ENCODE data around the gene PNPLA1.
A peak's percentile ranks its signal among the peaks of the same experiment; 100 is the strongest.
"Not testable (repeated sequence)": the region's sequence is repeated elsewhere in the genome, so short reads cannot be mapped to it uniquely, and the experiment has no call there.

The PNPLA1 gene

GRCh38 chr6:36319436-36319762 lies 49.5 kb downstream of the PNPLA1 start:
- no peak for DNase-seq

GRCh38 chr6:36319821-36320220 lies 50.0 kb downstream of the PNPLA1 start:
- DNase-seq: no peak

DNA sequence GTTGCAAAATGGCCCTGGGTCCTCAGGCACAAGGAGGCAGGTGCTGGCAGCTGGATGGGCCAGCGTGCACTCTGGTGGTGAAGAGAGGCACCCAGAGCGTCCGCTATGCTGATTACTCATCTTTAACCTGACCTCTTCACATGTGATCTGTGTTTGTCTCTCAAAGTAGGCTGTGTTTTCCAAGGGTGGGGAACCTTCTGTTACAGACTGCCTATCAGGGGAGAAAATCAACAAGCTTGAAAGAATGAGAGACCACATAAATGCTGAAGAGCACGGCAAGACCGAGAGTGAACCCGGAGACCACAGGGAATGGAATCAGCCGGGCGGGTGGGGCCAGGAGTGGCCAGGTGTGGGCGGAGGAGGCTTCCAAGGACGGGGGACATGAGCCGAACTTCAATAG lies 50.6 kb downstream of the PNPLA1 start:
- no peak for DNase-seq

- no peak for DNase-seq
Observed at GRCh38 chr6:36322591-36322990, 52.7 kb downstream of the PNPLA1 start.

DNA sequence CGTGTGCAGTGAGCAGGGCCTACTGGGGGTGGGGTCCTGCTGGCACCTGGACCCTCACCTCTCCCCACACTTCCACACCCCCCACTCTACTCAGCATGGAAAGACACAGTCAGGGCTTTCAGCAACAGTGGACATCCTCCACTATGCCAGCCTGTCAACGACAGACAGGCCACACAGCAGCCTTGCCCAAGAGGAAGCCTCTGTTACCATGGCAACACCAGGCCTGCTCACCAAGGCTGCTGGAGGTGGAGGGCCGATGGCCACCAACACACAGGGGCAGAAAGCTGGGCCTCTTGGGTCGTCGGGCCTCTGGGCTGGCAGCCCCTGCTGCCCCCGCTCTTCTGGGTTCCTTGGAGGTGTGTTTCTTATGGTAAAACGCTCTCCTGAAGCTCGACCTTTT lies 53.2 kb downstream of the PNPLA1 start:
- DNase-seq: no peak

- no peak for DNase-seq
Observed at GRCh38 chr6:36324191-36324590, 54.3 kb downstream of the PNPLA1 start.

GRCh38 chr6:36324715-36325114 lies 54.9 kb downstream of the PNPLA1 start:
- no peak for DNase-seq

- no peak for DNase-seq
Observed at GRCh38 chr6:36326356-36326995, 56.6 kb downstream of the PNPLA1 start.

DNA sequence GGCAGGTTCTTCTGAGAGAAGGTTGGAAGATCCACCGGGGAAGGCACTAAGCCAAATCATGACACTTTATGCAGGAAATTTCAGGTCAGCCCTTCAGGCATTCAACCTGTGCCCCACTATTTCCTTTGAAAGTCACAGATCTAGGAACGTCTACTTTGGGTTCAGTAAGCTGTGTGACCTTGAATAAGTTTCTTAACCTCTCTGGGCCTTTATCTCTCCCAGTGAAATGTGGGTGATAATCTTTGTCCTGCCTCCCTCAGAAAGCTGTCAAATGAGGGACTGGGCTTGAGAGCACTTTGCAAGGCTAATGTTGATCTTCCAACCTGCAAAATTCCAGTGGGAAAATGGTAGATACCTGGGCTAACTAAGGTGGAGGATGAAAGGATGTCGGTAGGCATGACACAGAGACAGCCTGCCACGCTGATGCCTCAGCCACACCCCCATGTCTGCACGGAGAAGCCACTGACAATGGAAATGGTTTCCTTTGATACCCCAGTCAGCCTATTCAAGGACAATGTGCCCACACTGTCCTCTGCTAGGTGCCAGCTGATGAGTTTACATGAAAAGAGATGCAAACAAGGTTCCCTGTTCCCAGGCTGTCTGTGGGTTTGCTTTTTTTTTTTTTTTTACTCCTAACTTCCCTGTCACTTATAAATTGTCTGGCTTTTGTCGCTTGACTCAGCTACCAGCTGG lies 57.5 kb downstream of the PNPLA1 start:
- no peak for DNase-seq

DNA sequence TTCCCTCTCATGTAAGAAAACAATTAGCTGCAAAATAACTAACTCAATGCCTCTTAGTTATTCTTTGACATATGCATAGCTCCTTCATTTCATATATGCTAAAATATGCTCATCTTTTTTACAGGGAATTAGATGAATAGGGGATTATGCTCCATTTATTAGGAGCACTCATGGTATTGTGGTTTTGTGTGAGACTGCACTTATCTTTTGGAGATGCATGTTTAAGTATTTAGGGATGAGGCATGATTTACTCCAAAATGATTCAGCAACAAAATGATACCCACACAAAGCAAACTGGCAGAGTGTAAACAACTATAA lies 58.0 kb downstream of the PNPLA1 start:
- no peak for DNase-seq

DNA sequence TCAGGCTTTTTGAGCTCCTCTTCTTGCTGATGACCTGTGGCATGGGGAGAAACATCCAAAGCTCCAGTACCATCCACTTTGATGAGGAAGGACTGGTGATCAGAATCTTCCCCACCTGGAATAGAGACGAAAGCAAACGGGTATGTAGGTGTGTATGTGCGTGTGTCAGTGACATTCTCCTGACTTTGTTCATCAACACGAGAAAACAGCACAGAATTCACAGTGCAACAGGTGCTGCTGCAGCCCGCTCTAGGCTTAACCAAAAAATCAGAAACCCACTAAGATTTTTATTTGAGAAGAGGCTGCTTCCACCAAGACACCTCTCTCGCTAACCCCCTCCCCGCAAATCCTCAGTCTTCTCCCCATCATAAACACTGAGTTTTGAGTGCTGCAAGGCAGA lies 58.7 kb downstream of the PNPLA1 start:
- DNase-seq: no peak

DNA sequence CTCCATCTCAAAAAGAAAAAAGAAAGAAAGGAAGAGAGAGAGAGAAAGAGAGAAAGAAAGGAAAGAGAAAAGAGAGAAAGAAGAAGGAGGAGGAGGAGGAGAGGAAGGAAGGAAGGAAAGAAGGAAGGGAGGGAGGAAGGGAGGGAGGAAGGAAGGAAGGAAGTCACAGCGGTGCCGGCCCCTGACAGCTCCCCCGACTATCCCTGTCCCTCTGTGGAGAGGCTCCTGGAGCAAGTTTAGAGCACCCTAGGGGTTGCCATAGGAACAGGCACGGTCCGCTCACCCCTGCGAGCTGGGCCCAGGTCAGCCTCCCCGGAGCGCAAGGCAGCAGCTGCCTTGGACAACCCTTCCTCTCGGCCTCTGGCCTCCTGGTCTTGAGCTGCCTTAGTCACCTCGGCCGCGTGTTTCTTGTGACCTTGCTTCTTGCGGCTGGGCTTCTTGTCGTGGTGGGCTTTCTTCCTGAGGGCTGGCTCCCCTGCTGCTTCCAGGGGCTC lies 60.0 kb downstream of the PNPLA1 start:
- no peak for DNase-seq

DNA sequence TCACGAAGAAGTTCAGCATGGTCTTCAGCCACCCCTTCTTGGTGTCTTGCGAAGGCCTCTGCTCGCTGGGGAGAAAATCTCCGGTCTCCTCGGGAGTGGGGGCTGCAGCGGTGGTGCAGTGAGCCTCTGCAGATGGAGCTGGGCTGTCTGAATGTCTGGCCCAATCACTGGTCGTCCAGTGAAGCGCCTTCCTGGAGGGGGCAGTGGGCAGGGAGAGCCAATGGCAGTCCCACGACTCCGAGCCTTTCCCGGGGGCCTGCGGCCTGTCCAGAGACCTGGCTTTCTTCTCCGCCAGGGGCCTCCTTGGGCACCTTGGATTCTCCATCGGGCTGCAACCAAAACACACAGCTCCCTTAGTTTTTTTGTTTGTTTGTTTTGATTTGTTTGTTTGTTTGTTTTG lies 60.5 kb downstream of the PNPLA1 start:
- no peak for DNase-seq

DNA sequence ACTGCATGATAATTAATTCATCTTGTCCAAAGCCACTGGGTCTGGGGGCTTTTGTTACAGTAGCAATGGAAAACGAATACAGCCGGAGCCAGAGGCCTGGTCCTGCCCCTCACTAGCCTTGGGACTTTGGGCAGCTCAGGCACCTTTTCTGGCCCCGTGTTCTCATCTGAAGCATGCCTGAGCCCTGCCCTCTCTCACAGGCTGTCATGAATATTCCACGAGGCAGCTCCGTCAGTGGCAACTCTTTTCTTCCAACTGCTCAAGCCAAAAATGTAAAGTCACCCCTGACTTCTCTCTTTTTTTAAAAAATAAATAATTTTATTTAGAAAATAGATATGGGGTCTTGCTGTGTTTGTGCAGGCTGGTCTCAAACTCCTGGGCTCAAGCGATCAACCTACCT lies 61.5 kb downstream of the PNPLA1 start:
- DNase-seq: no peak

- no peak for DNase-seq
Observed at GRCh38 chr6:36333171-36333895, 63.5 kb downstream of the PNPLA1 start.

DNA sequence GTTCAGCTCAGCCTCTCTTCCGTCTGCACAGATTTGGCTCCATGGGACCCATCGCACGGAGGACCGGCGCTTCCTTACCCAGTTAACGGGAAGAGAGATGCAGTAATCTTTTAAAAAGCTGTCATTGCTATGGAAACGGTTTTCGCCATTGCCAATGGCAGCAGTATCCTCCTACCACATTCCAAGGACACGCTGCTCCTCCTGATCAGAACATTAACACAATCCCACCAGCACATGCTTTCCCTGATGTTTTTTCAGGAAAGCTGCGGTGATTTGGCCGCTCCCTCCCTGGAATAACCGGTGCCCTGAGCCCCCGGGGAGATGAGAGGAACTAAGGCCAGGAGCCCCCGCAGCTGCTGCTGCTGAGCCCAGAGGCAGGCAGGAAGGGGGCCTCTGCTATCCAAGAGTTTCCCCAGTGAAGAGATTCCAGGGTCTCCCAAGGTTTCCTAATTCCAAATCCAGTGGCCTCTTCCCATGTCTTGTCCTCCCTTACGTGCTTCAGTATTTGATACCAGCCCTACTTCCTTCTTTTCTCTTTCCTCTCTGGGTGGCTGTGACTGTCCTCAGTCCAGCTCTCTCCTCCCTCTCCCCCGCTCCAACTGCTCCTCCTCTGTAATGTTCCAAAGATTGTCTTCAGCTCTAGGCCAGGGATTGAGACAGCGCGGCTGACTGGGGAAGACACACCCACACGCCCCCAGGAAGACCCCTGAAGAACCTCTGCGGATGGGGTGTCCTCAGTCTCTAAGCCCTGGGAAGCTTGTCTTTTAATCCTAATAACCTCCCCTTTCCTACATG lies 64.3 kb downstream of the PNPLA1 start:
- peak in 1 of 2 donors; percentile 27 for DNase-seq

DNA sequence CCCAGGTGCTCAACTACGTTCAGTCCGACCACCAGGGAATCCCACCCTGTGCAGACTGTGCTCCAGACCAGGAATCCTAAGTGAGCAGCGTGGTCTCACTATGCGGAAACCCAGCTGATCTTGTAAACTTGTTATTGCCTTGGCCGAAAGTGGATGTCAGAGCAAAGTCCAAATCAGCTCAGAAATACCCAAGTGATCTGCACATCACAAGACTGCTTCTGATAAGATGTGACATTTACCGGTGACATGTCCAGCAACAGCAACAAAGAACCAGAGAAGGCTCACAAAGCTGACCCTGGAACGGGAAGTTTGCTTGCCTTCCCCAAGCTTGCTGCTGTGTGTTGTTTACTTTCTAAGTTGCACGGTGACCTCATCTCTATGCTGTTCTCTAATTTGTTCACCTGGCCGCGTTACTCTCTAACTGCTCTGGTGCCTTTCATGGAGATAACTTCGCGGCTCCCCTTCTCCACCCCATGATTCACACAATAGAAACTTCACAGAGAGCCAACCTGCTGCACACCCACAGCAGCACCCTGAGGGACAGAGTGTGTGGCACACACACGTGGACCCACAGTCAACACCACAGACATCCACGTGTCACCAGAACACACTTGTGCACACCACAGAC lies 65.1 kb downstream of the PNPLA1 start:
- no peak for DNase-seq

GRCh38 chr6:36335465-36336207 lies 65.8 kb downstream of the PNPLA1 start:
- no peak for DNase-seq

- DNase-seq: no peak
Observed at GRCh38 chr6:36336208-36336710, 66.4 kb downstream of the PNPLA1 start.

DNA sequence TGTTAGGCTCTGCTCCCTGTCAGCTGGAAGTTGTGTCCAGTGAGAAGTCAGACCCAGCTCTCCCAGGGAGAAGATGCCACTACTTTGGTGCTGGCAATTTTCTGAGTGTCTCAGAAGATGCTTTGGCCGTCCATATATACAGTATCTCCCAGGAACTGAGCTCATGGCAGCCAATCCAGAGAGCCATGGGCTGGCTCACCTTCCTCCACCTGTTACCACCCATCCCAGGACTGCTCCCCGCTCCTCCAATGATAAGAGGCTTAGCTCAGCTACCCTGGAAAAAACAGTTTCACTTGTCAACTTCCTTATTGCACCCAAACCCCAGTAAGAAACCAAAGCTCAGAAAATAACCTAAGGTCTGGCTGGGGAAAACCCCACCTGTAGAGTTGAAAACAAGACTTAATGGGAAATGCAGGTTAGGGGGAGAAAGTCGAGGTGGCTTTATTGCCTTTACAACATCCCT lies 67.0 kb downstream of the PNPLA1 start, which contains the start of gene BNIP5:
Gene BNIP5 (minus strand): TSS at position 110 of the 463 bp plus-strand sequence. CDS start 6,198 bp downstream, outside the sequence.
- DNase-seq: no peak

DNA sequence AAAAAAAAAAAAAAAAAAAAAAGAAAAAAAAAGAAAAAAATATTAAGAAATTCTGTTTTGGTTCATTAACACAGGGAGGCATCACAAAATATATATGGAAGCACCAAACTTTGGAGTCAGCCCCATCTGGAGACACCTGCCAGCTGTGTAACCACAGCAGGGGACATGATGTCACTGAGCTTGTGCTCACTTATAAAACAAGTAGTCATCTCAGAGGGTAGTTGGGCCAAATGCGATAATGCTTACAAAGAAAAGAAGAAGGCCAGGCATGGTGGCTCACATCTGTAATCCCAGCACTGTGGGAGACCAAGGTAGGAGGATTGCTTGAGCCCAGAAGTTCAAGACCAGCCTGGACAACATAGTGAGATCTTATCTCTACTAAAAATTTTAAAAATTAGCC lies 68.0 kb downstream of the PNPLA1 start:
- no peak for DNase-seq

DNA sequence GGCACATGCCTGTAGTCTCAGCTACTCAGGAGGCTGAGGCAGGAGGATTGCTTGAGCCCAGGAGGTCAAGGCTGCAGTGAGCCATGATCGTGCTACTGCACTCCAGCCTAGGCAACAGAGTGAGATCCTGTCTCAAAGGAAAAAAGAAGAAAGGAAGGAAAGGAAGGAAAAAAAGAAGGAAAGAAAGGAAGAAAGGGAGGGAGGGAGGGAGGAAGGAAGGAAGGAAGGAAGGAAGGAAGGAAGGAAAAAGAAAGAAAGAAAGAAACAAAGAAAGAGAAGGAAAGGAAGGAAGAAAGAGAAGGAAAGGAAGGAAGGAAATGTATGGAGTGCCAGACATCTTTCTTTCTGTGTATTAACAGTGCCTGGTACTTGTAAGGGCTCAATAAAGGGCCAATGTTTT lies 68.4 kb downstream of the PNPLA1 start:
- not testable (repeated sequence) for DNase-seq
